Measurements from ENCODE around the gene CACNA1B.
"Not testable (repeated sequence)": the region's sequence is repeated elsewhere in the genome, so short reads cannot be mapped to it uniquely, and the experiment has no call there.

Gene CACNA1B

GRCh38 chr9:138103111-138103848 is 225.7 kb downstream of the CACNA1B start:
- H3K4me3 ChIP-seq (ENCODE audit: low read length): no peak overlapping the region
- no peak for TF ChIP-seq CTCF (conservative IDR thresholded peaks at IDR 0.05; ENCODE audit: low read length)
- no peak for DNase-seq (ENCODE audit: low read depth)

GRCh38 chr9:138103849-138104206 is 226.2 kb downstream of the CACNA1B start:
- no peak for TF ChIP-seq CTCF (conservative IDR thresholded peaks at IDR 0.05; ENCODE audit: low read length)
- H3K4me3 ChIP-seq (ENCODE audit: low read length): no peak overlapping the region
- DNase-seq (ENCODE audit: low read depth): no peak

- no peak for DNase-seq (ENCODE audit: low read depth)
- no peak for TF ChIP-seq CTCF (conservative IDR thresholded peaks at IDR 0.05; ENCODE audit: low read length)
- no peak overlapping the region for H3K4me3 ChIP-seq (ENCODE audit: low read length)
Measured at GRCh38 chr9:138104251-138105122, 226.9 kb downstream of the CACNA1B start.

- no peak for TF ChIP-seq CTCF (conservative IDR thresholded peaks at IDR 0.05; ENCODE audit: low read length)
- DNase-seq (ENCODE audit: low read depth): no peak
- H3K4me3 ChIP-seq (ENCODE audit: low read length): no peak overlapping the region
Measured at GRCh38 chr9:138105123-138105415, 227.5 kb downstream of the CACNA1B start.

GRCh38 chr9:138105561-138106505 is 228.3 kb downstream of the CACNA1B start:
- DNase-seq (ENCODE audit: low read depth): no peak
- no peak for TF ChIP-seq CTCF (conservative IDR thresholded peaks at IDR 0.05; ENCODE audit: low read length)

GRCh38 chr9:138107039-138107438 is 229.5 kb downstream of the CACNA1B start:
- not testable (repeated sequence) for DNase-seq (ENCODE audit: low read depth); H3K4me3 ChIP-seq (ENCODE audit: low read length)

More at GRCh38 chr9:138105561-138106505, 228.3 kb downstream of the CACNA1B start:
- H3K4me3 ChIP-seq (ENCODE audit: low read length): no peak overlapping the region

GRCh38 chr9:138111607-138112006 is 234.0 kb downstream of the CACNA1B start:
- no peak overlapping the region for H3K4me3 ChIP-seq (ENCODE audit: low read length)
- TF ChIP-seq CTCF (conservative IDR thresholded peaks at IDR 0.05; ENCODE audit: low read length): no peak
- DNase-seq (ENCODE audit: low read depth): no peak

Data from AG10803 (cell line).